IMR-90 (cell line): ENCODE measurements around the gene FKBP4. TPM values are rescaled to one million over a fixed set of nuclear protein-coding genes. Genes with fewer than 3 reads are reported as not detected.

Source experiments
- ATAC-seq: fragments of 200-7000 bp; cut with Tn5 transposase; 2 replicates; pipeline ENCODE4 v1.9.1; 2020; ENCODE audit warnings: low read depth, mild to moderate bottlenecking, moderate library complexity
- BruUV-seq: library from RNA; stranded (reverse); fragments of 400-500 nt; replicated peaks from 2 replicates; lab custom pipeline; 2021; lab: Mats Ljungman, UMichigan
- CTCF ChIA-PET: fragments of 300-600 bp; formaldehyde crosslinking; extraction: SDS; loops from one replicate; lab custom pipeline; 2021; ENCODE audit warnings: antibody characterized with exemption; lab: Yijun Ruan, JAX
- POLR2A ChIA-PET: fragments of 300-600 bp; sonication (Branson Sonifier 250); formaldehyde crosslinking; loops from one replicate; lab custom pipeline; 2022; ENCODE audit warnings: antibody characterized with exemption; ENCODE audit not compliant: unreplicated experiment; lab: Charles Lee
- DNase-seq: peaks from one replicate; pipeline ENCODE4 v3.0.0; 2013
- H2AFZ ChIP-seq: replicated peaks from 2 replicates; pipeline ENCODE3; 2013; ENCODE audit warnings: low read length, mild to moderate bottlenecking; ENCODE audit not compliant: poor library complexity
- H2AK5ac ChIP-seq: 2 replicates; pipeline ENCODE4 v1.6.1; 2013; ENCODE audit warnings: low read depth, low read length, inconsistent platforms
- H2AK9ac ChIP-seq: replicated peaks from 2 replicates; pipeline ENCODE3; 2013; ENCODE audit warnings: mild to moderate bottlenecking, low read depth, low read length, moderate library complexity; ENCODE audit not compliant: poor library complexity
- H2BK120ac ChIP-seq: 2 replicates; pipeline ENCODE4 v1.6.1; 2013; ENCODE audit warnings: low read depth, low read length, inconsistent platforms
- H2BK15ac ChIP-seq: 3 replicates; pipeline ENCODE4 v1.6.1; 2013; ENCODE audit warnings: low read depth, low read length, inconsistent platforms
- H2BK20ac ChIP-seq: 2 replicates; pipeline ENCODE4 v1.6.1; 2013; ENCODE audit warnings: low read depth, mild to moderate bottlenecking, inconsistent platforms, low read length, moderate library complexity
- H2BK5ac ChIP-seq: 2 replicates; pipeline ENCODE4 v1.6.1; 2013; ENCODE audit warnings: mild to moderate bottlenecking, low read depth, low read length, inconsistent platforms; ENCODE audit not compliant: poor library complexity, severe bottlenecking
- H3K14ac ChIP-seq: replicated peaks from 2 replicates; pipeline ENCODE4 v1.6.1; 2013; ENCODE audit warnings: low read depth, low read length, inconsistent platforms
- H3K18ac ChIP-seq: 2 replicates; pipeline ENCODE4 v1.6.1; 2013; ENCODE audit warnings: low read depth, low read length, control low read depth
- H3K23ac ChIP-seq: 2 replicates; pipeline ENCODE4 v1.6.1; 2013; ENCODE audit warnings: low read depth, low read length, inconsistent platforms
- H3K27ac ChIP-seq: 2 replicates; pipeline ENCODE4 v1.5.1; 2013; ENCODE audit warnings: mild to moderate bottlenecking, control low read depth, low read length; ENCODE audit not compliant: insufficient read depth
- H3K27me3 ChIP-seq: 2 replicates; pipeline ENCODE4 v1.6.1; 2013; ENCODE audit warnings: low read length; ENCODE audit not compliant: control insufficient read depth, insufficient read depth
- H3K36me3 ChIP-seq: 2 replicates; pipeline ENCODE4 v1.6.1; 2013; ENCODE audit warnings: low read length, mixed read lengths; ENCODE audit not compliant: control insufficient read depth, insufficient read depth
- H3K4ac ChIP-seq: 2 replicates; pipeline ENCODE4 v1.6.1; 2013; ENCODE audit warnings: low read depth, low read length, inconsistent platforms
- H3K4me1 ChIP-seq: 2 replicates; pipeline ENCODE4 v1.6.1; 2013; ENCODE audit warnings: low read length, mixed read lengths; ENCODE audit not compliant: control insufficient read depth, insufficient read depth
- H3K4me2 ChIP-seq: 2 replicates; pipeline ENCODE4 v1.6.1; 2013; ENCODE audit warnings: low read depth, mild to moderate bottlenecking, control low read depth, low read length, moderate library complexity
- H3K4me3 ChIP-seq: 2 replicates; pipeline ENCODE4 v1.5.1; 2013; ENCODE audit warnings: low read depth, mild to moderate bottlenecking, control low read depth, low read length, moderate library complexity; ENCODE audit not compliant: insufficient read depth
- H3K56ac ChIP-seq: 2 replicates; pipeline ENCODE4 v1.6.1; 2013; ENCODE audit warnings: low read length, inconsistent platforms; ENCODE audit not compliant: insufficient read depth; ENCODE audit errors: extremely low read depth
- H3K79me1 ChIP-seq, 2 experiments: 2 replicates each; pipeline ENCODE4 v1.6.1; 2013; ENCODE audit warnings: low read length in 2 of 2, inconsistent platforms in 1 of 2, low read depth in 1 of 2
- H3K9ac ChIP-seq: 2 replicates; pipeline ENCODE4 v1.6.1; 2013; ENCODE audit warnings: low read depth, low read length, control low read depth
- H3K9me1 ChIP-seq: 2 replicates; pipeline ENCODE4 v1.6.1; 2013; ENCODE audit warnings: low read length, inconsistent platforms; ENCODE audit not compliant: insufficient read depth
- H3K9me3 ChIP-seq: 2 replicates; pipeline ENCODE4 v1.6.1; 2013; ENCODE audit warnings: low read length; ENCODE audit not compliant: control insufficient read depth, insufficient read depth
- H4K20me1 ChIP-seq: 2 replicates; pipeline ENCODE4 v1.6.1; 2013; ENCODE audit warnings: low read length, inconsistent platforms; ENCODE audit not compliant: insufficient read depth
- H4K5ac ChIP-seq: 2 replicates; pipeline ENCODE4 v1.6.1; 2013; ENCODE audit warnings: mild to moderate bottlenecking, low read depth, low read length, control low read depth
- H4K8ac ChIP-seq, 2 experiments: 2 replicates each; pipeline ENCODE4 v1.6.1; 2013; ENCODE audit warnings: low read depth in 2 of 2, low read length in 2 of 2, control low read depth in 1 of 2, inconsistent platforms in 1 of 2
- H4K91ac ChIP-seq: 2 replicates; pipeline ENCODE4 v1.6.1; 2013; ENCODE audit warnings: low read depth, low read length, inconsistent platforms; ENCODE audit not compliant: insufficient read depth
- ELK1 ChIP-seq: fragments of 150-350 bp; IDR thresholded peaks from 2 replicates; pipeline ENCODE4 v1.6.1; 2016; ENCODE audit warnings: low read depth, mild to moderate bottlenecking, low read length, moderate library complexity, borderline replicate concordance
- FOS ChIP-seq: fragments of 150-350 bp; IDR thresholded peaks from 2 replicates; pipeline ENCODE4 v1.6.1; 2016; ENCODE audit warnings: low read depth, low read length
- MAZ ChIP-seq: IDR thresholded peaks from 2 replicates; pipeline ENCODE4 v1.6.1; 2012; ENCODE audit warnings: low read depth, mild to moderate bottlenecking, low read length, improper control_type of control experiment, moderate library complexity, borderline replicate concordance
- NFE2L2 ChIP-seq: fragments of 150-350 bp; IDR thresholded peaks from 2 replicates; pipeline ENCODE4 v1.6.1; 2016; ENCODE audit warnings: low read depth, mild to moderate bottlenecking, low read length
- RAD21 ChIP-seq: IDR thresholded peaks from 2 replicates; pipeline ENCODE4 v1.6.1; 2012; ENCODE audit warnings: low read length, improper control_type of control experiment
- RCOR1 ChIP-seq: IDR thresholded peaks from 2 replicates; pipeline ENCODE4 v1.6.1; 2012; ENCODE audit warnings: mild to moderate bottlenecking, low read length, improper control_type of control experiment; ENCODE audit not compliant: insufficient replicate concordance
- USF2 ChIP-seq: fragments of 150-350 bp; IDR thresholded peaks from 2 replicates; pipeline ENCODE4 v1.6.1; 2017; ENCODE audit warnings: mild to moderate bottlenecking, antibody characterized with exemption, low read length, low read depth
- WGBS, 2 experiments: methylation state at CpG; one replicate each; pipeline versions ENCODE4 v1.1.5 to v1.1.7; 2013; ENCODE audit warnings: missing lambda C conversion rate in 2 of 2; ENCODE audit not compliant: insufficient read length in 1 of 2; ENCODE audit errors: extremely low coverage in 2 of 2; 5-methylcytosine and 5-hydroxymethylcytosine counted together
- dilution Hi-C: fragments of 300-500 bp; cut with HindIII; formaldehyde crosslinking; loops from one replicate; pipeline ENCODE4 v1.14.3; 2018; ENCODE audit warnings: low sequenced_read_pairs; ENCODE audit not compliant: unreplicated experiment
- in situ Hi-C: fragments of 300-500 bp; cut with MboI; formaldehyde crosslinking; loops from 3 replicates; pipeline ENCODE4 v1.14.3; 2019; ENCODE audit warnings: low sequenced_read_pairs, inconsistent platforms, mixed read lengths
- intact Hi-C: fragments of 100-400 bp; cut with micrococcal nuclease; formaldehyde crosslinking; loops from 2 replicates; pipeline ENCODE4 v1.10.0; 2022
- polyA plus RNA-seq, 3 experiments: library from polyadenylated mRNA; depleted of rRNA; stranded (reverse); fragments of >200 nt; gene quantifications; 2 replicates each; pipeline ENCODE4 v1.2.3, GENCODE V29; 2012; ENCODE audit warnings: low replicate concordance in 1 of 3
- total RNA-seq: library from RNA; depleted of rRNA; stranded (reverse); fragments of >200 nt; gene quantifications from 2 replicates; pipeline ENCODE4 v1.2.3, GENCODE V29; 2012

Gene FKBP4
- total and polyA plus RNA-seq, 2 of the 4 experiments (the other 2 are of a cell fraction), result 35.7 to 36.0 TPM

- Histone ChIP-seq H3K14ac (no peak overlapping the region), H3K4me3 (no peak overlapping the region), H3K27ac (no peak overlapping the region), H3K56ac (no peak overlapping the region), H2BK15ac (no peak overlapping the region), H4K20me1 (0 out of 2 replicates have a peak, but pooled peaks cover 2% of the 10 kb centered on the region), H2AK9ac (no peak overlapping the region), H3K4ac (no peak overlapping the region), H4K8ac (no peak overlapping the region), H4K91ac (no peak overlapping the region), H3K23ac (no peak overlapping the region), H3K27me3 (no peaks in the 10 kb centered on the region), H2AFZ (no peak overlapping the region), H3K4me1 (peaks cover 5% of the 10 kb centered on the region), H4K5ac (no peak overlapping the region), H3K9ac (no peak overlapping the region), H3K79me1 (no peaks in the 10 kb centered on the region), H3K18ac (no peak overlapping the region), H3K4me2 (no peak overlapping the region), H2BK20ac (no peak overlapping the region), H3K36me3 (no peaks in the 10 kb centered on the region), H2AK5ac (no peak overlapping the region), H2BK120ac (no peak overlapping the region), H3K9me1 (peaks cover 4% of the 10 kb centered on the region; the same call in 1 of the 2 replicates), H3K9me3 (no peaks in the 10 kb centered on the region), H2BK5ac (no peak overlapping the region)
- DNase-seq (no peak), ATAC-seq (no peak)
- ChIA-PET CTCF (no interaction called here), POLR2A (no interaction called here)
- intact Hi-C loops (loop anchor here (2.0 kb wide), 1 partner anchor 183 kb away; no protein-coding TSS in a partner anchor), in situ Hi-C loops (loop anchor here (10.0 kb wide), 1 partner anchor 183 kb away; no protein-coding TSS in a partner anchor), dilution Hi-C loops (no loop called here)
- no CpG with 5 or more reads among the region's 3 CpGs for WGBS, 2 experiments
- BruUV-seq, result no TSS peak
- TF ChIP-seq NFE2L2, result no peak
- no peak for TF ChIP-seq ELK1
- no peak for TF ChIP-seq MAZ
- TF ChIP-seq FOS, result no peak
- TF ChIP-seq USF2, result no peak
- TF ChIP-seq RCOR1, result no peak
- no peak for TF ChIP-seq RAD21
These were observed 57.2 kb downstream of the FKBP4 start for GRCh38 chr12:2851931-2852330.
